ENCODE data around the gene NRL.

GRCh38 chr14:24150567-24150966 is 35.8 kb upstream of the NRL start:
- TF ChIP-seq EZH2 (IDR thresholded peaks at IDR 0.05; ENCODE audit: insufficient read depth, poor library complexity, severe bottlenecking) (no peak), EZH2phosphoT487 (IDR thresholded peaks at IDR 0.05; ENCODE audit: insufficient read depth, low read depth) (no peak)
